WERI-Rb-1 (cell line): ENCODE data around the gene NLGN1.
"Not testable (repeated sequence)": the region's sequence is repeated elsewhere in the genome, so short reads cannot be mapped to it uniquely, and the experiment has no call there.

Experiments
- DNase-seq: peaks from one replicate; pipeline ENCODE4 v3.0.0-alpha.2; 2020
- H3K27ac ChIP-seq: fragments of 250-450 bp; sonication (Bioruptor Pico); 2 replicates; pipeline ENCODE4 v1.5.1; 2020; ENCODE audit warnings: mild to moderate bottlenecking, moderate library complexity
- H3K27me3 ChIP-seq: fragments of 250-450 bp; sonication (Bioruptor Pico); 2 replicates; pipeline ENCODE4 v1.5.1; 2021; ENCODE audit warnings: mild to moderate bottlenecking, low read depth, moderate library complexity; ENCODE audit not compliant: insufficient read depth, severe bottlenecking
- H3K36me3 ChIP-seq: fragments of 250-450 bp; sonication (Bioruptor Pico); 2 replicates; pipeline ENCODE4 v1.5.1; 2020; ENCODE audit warnings: mild to moderate bottlenecking, moderate library complexity
- H3K4me3 ChIP-seq: 2 replicates; pipeline ENCODE4 v1.5.1; 2011; ENCODE audit warnings: low read depth, mild to moderate bottlenecking, control low read depth, low read length
- H3K9me3 ChIP-seq: fragments of 250-450 bp; sonication (Bioruptor Pico); 2 replicates; pipeline ENCODE4 v1.5.1; 2021; ENCODE audit warnings: mild to moderate bottlenecking, moderate library complexity; ENCODE audit not compliant: severe bottlenecking
- TF ChIP-seq, protein P1 (sequence below): IDR thresholded peaks from 2 replicates; pipeline ENCODE4 v1.5.1; 2011; ENCODE audit warnings: low read depth, mild to moderate bottlenecking, control low read depth, inconsistent platforms, low read length

NLGN1 gene

DNA sequence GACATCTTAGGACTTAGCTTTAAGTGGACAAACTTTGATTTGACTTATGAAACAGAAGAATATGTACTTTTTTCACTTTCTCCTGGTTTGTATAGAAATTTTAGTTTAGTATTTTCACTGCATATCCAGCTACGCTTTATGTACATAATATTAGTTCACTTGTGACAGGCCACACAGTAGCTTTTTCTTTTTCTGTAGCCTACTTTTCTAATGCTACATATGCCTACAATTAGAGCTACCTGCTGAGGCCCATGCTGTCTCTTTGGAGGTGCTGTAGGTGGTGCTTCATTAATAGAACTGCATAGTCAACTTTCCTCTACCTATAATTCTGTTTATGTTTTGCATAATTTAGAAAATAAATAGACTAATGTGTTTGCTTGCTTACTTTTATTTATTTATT is 191.6 kb downstream of the NLGN1 start:
- no peaks in the 10 kb centered on the region for H3K27me3 ChIP-seq
- no peaks in the 10 kb centered on the region for H3K9me3 ChIP-seq
- H3K36me3 ChIP-seq: no peaks in the 10 kb centered on the region
- TF ChIP-seq, protein P1, sequence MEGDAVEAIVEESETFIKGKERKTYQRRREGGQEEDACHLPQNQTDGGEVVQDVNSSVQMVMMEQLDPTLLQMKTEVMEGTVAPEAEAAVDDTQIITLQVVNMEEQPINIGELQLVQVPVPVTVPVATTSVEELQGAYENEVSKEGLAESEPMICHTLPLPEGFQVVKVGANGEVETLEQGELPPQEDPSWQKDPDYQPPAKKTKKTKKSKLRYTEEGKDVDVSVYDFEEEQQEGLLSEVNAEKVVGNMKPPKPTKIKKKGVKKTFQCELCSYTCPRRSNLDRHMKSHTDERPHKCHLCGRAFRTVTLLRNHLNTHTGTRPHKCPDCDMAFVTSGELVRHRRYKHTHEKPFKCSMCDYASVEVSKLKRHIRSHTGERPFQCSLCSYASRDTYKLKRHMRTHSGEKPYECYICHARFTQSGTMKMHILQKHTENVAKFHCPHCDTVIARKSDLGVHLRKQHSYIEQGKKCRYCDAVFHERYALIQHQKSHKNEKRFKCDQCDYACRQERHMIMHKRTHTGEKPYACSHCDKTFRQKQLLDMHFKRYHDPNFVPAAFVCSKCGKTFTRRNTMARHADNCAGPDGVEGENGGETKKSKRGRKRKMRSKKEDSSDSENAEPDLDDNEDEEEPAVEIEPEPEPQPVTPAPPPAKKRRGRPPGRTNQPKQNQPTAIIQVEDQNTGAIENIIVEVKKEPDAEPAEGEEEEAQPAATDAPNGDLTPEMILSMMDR: no peak
- no peak overlapping the region for H3K27ac ChIP-seq
- no peak for DNase-seq
- H3K4me3 ChIP-seq: no peak overlapping the region

- Histone ChIP-seq H3K27me3 (no peaks in the 10 kb centered on the region), H3K9me3 (no peaks in the 10 kb centered on the region), H3K36me3 (no peaks in the 10 kb centered on the region), H3K4me3 (no peak overlapping the region), H3K27ac (no peak overlapping the region)
- no peak for DNase-seq
- TF ChIP-seq, protein P1: no peak
Measured at GRCh38 chr3:173591401-173591800, 193.9 kb downstream of the NLGN1 start.

DNA sequence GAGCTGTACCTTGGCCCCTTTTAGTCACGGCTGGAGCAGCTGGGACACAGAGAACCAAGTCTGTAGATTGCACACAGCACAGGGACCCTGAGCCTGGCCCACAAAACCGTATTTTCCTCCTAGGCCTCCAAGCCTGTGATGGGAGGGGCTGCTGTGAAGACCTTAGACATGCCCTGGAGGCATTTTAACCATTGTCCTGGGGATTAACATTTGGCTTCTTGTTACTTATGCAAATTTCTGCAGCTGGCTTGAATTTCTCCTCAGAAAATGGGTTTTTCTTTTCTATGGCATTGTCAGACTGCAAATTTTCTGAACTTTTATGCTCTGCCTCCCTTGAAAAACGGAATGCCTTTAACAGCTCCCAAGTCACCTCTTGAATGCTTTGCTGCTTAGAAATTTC is 197.3 kb downstream of the NLGN1 start:
- not testable (repeated sequence) for H3K36me3 ChIP-seq, H3K27me3 ChIP-seq, H3K27ac ChIP-seq, DNase-seq, H3K4me3 ChIP-seq, H3K9me3 ChIP-seq

GRCh38 chr3:173599673-173600072 is 202.1 kb downstream of the NLGN1 start:
- no peak for DNase-seq

GRCh38 chr3:173614522-173614921 is 217.0 kb downstream of the NLGN1 start:
- Histone ChIP-seq H3K4me3 (no peak overlapping the region), H3K36me3 (no peaks in the 10 kb centered on the region), H3K9me3 (no peaks in the 10 kb centered on the region), H3K27ac (no peak overlapping the region), H3K27me3 (no peaks in the 10 kb centered on the region)
- TF ChIP-seq, protein P1: no peak
- DNase-seq: no peak

More at GRCh38 chr3:173599673-173600072, 202.1 kb downstream of the NLGN1 start:
- H3K27ac ChIP-seq: no peak overlapping the region
- no peaks in the 10 kb centered on the region for H3K36me3 ChIP-seq
- no peak overlapping the region for H3K4me3 ChIP-seq
- H3K9me3 ChIP-seq: no peaks in the 10 kb centered on the region
- no peaks in the 10 kb centered on the region for H3K27me3 ChIP-seq
- TF ChIP-seq, protein P1: no peak

GRCh38 chr3:173615661-173616060 is 218.1 kb downstream of the NLGN1 start:
- no peaks in the 10 kb centered on the region for H3K27me3 ChIP-seq
- H3K4me3 ChIP-seq: no peak overlapping the region
- TF ChIP-seq, protein P1: no peak
- no peaks in the 10 kb centered on the region for H3K36me3 ChIP-seq
- no peak overlapping the region for H3K27ac ChIP-seq
- no peaks in the 10 kb centered on the region for H3K9me3 ChIP-seq
- no peak for DNase-seq
